ENCODE results near the gene SLC37A4.

- TF ChIP-seq, protein P1, sequence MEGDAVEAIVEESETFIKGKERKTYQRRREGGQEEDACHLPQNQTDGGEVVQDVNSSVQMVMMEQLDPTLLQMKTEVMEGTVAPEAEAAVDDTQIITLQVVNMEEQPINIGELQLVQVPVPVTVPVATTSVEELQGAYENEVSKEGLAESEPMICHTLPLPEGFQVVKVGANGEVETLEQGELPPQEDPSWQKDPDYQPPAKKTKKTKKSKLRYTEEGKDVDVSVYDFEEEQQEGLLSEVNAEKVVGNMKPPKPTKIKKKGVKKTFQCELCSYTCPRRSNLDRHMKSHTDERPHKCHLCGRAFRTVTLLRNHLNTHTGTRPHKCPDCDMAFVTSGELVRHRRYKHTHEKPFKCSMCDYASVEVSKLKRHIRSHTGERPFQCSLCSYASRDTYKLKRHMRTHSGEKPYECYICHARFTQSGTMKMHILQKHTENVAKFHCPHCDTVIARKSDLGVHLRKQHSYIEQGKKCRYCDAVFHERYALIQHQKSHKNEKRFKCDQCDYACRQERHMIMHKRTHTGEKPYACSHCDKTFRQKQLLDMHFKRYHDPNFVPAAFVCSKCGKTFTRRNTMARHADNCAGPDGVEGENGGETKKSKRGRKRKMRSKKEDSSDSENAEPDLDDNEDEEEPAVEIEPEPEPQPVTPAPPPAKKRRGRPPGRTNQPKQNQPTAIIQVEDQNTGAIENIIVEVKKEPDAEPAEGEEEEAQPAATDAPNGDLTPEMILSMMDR (IDR thresholded peaks at IDR 0.05 in 8 of 11, conservative IDR thresholded peaks at IDR 0.05 in 3 of 11): no peak
- TF ChIP-seq POLR2A (IDR thresholded peaks at IDR 0.05) (no peak), POLR2AphosphoS5 (IDR thresholded peaks at IDR 0.05) (no peak)
Observed at GRCh38 chr11:119027561-119028345, 2.9 kb downstream of the SLC37A4 start.
